Endothelial cell of umbilical vein (primary cell): Measurements from ENCODE around the gene CLDN1. TPM values are rescaled to one million over a fixed set of nuclear protein-coding genes. Genes with fewer than 3 reads are reported as not detected.

Experiments
- BruUV-seq: library from RNA; stranded (reverse); fragments of 400-500 nt; replicated peaks from 2 replicates; lab custom pipeline; 2021; lab: Mats Ljungman, UMichigan
- CTCF ChIA-PET: fragments of 300-600, 350-600 bp; sonication (Branson Sonifier 250); formaldehyde crosslinking; loops from one replicate; lab custom pipeline; 2021; ENCODE audit warnings: antibody characterized with exemption, inconsistent platforms; lab: Charles Lee
- POLR2A ChIA-PET: fragments of 300-600, 350-600 bp; sonication (Branson Sonifier 250); formaldehyde crosslinking; loops from one replicate; lab custom pipeline; 2021; ENCODE audit warnings: antibody characterized with exemption, inconsistent platforms; lab: Charles Lee
- DNase-seq: peaks from one replicate; pipeline ENCODE4 v3.0.0-alpha.2; 2011; ENCODE audit warnings: low read depth, low spot score
- FAIRE-seq: peaks from 2 replicates; lab custom pipeline; 2011; peaks lifted over from hg19 to GRCh38; lab: Jason Lieb, UNC
- H2AFZ ChIP-seq: 2 replicates; pipeline ENCODE4 v1.6.0; 2012; ENCODE audit warnings: low read depth, low read length, control low read depth, inconsistent platforms
- H3K27ac ChIP-seq: 2 replicates; pipeline ENCODE4 v1.5.1; 2011; ENCODE audit warnings: low read depth, mild to moderate bottlenecking, control low read depth, low read length, moderate library complexity; ENCODE audit not compliant: insufficient read depth
- H3K27me3 ChIP-seq, 2 experiments: 2 replicates each; pipeline versions ENCODE4 v1.6.0 to v1.6.1; 2011; ENCODE audit warnings: low read length in 2 of 2, mixed read lengths in 1 of 2; ENCODE audit not compliant: control insufficient read depth in 2 of 2, insufficient read depth in 2 of 2
- H3K36me3 ChIP-seq, 2 experiments: 2 replicates in 1 of 2; 3 replicates in 1 of 2; pipeline ENCODE4 v1.5.1; 2011; ENCODE audit warnings: low read length in 2 of 2, mild to moderate bottlenecking in 1 of 2, moderate library complexity in 1 of 2; ENCODE audit not compliant: control insufficient read depth in 2 of 2, insufficient read depth in 2 of 2; ENCODE audit errors: extremely low read depth in 1 of 2
- H3K4me1 ChIP-seq: 3 replicates; pipeline ENCODE4 v1.5.1; 2011; ENCODE audit warnings: mild to moderate bottlenecking, low read length; ENCODE audit not compliant: control insufficient read depth, insufficient read depth; ENCODE audit errors: extremely low read depth
- H3K4me2 ChIP-seq: 2 replicates; pipeline ENCODE4 v1.6.1; 2011; ENCODE audit warnings: low read length, control low read depth, mixed read lengths; ENCODE audit not compliant: insufficient read depth
- H3K4me3 ChIP-seq, 3 experiments: fragments of 200-600 bp in 1 of 3; sonication (generic), shearing (Covaris generic) in 1 of 3; replicated peaks in 1 of 3; 2 replicates each; pipeline ENCODE4 v1.5.1; 2011 to 2016; ENCODE audit warnings: control low read depth in 3 of 3, low read length in 3 of 3, mild to moderate bottlenecking in 2 of 3, inconsistent platforms in 1 of 3, low read depth in 1 of 3, moderate library complexity in 1 of 3; ENCODE audit not compliant: insufficient read depth in 1 of 3
- H3K79me2 ChIP-seq: 2 replicates; pipeline ENCODE4 v1.6.0; 2012; ENCODE audit warnings: low read length, inconsistent platforms; ENCODE audit not compliant: control insufficient read depth, insufficient read depth
- H3K9ac ChIP-seq: replicated peaks from 2 replicates; pipeline ENCODE3; 2011; ENCODE audit warnings: low read length, control low read depth; ENCODE audit not compliant: insufficient read depth; ENCODE audit errors: extremely low read depth
- H3K9me1 ChIP-seq: replicated peaks from 3 replicates; pipeline ENCODE4 v1.6.0; 2011; ENCODE audit warnings: mild to moderate bottlenecking, low read length; ENCODE audit not compliant: control insufficient read depth, insufficient read depth; ENCODE audit errors: extremely low read depth
- H3K9me3 ChIP-seq: replicated peaks from 2 replicates; pipeline ENCODE4 v1.5.1; 2012; ENCODE audit warnings: low read length, inconsistent platforms; ENCODE audit not compliant: control insufficient read depth, insufficient read depth
- H4K20me1 ChIP-seq: replicated peaks from 2 replicates; pipeline ENCODE3; 2011; ENCODE audit warnings: mild to moderate bottlenecking, low read length; ENCODE audit not compliant: control insufficient read depth, insufficient read depth; ENCODE audit errors: extremely low read depth
- CTCF ChIP-seq, 2 donors: IDR thresholded peaks; 1 replicate in 1 of 2; 2 replicates in 1 of 2; pipeline ENCODE4 v1.5.1; 2011; ENCODE audit warnings: low read length in 2 of 2, mild to moderate bottlenecking in 2 of 2, moderate library complexity in 2 of 2, control low read depth in 1 of 2, inconsistent platforms in 1 of 2, low read depth in 1 of 2; ENCODE audit not compliant: insufficient read depth in 1 of 2; ENCODE audit errors: extremely low read depth in 1 of 2
- EZH2 ChIP-seq: IDR thresholded peaks from 2 replicates; pipeline ENCODE4 v1.6.1; 2012; ENCODE audit warnings: borderline replicate concordance, low read depth, mild to moderate bottlenecking, moderate library complexity, low read length, inconsistent platforms; ENCODE audit not compliant: severe bottlenecking
- FOS ChIP-seq: IDR thresholded peaks from 2 replicates; pipeline ENCODE4 v1.6.1; 2011; ENCODE audit warnings: mild to moderate bottlenecking, low read length, moderate library complexity, borderline replicate concordance; ENCODE audit not compliant: insufficient read depth
- GATA2 ChIP-seq: IDR thresholded peaks from 2 replicates; pipeline ENCODE4 v1.7.0; 2011; ENCODE audit warnings: low read depth, mild to moderate bottlenecking, moderate library complexity, mixed read lengths, low read length; ENCODE audit not compliant: insufficient read length, insufficient read depth
- JUN ChIP-seq: IDR thresholded peaks from 2 replicates; pipeline ENCODE4 v1.6.1; 2011; ENCODE audit warnings: borderline replicate concordance, low read depth; ENCODE audit not compliant: insufficient read length, insufficient read depth
- MAX ChIP-seq: IDR thresholded peaks from 2 replicates; pipeline ENCODE4 v1.6.1; 2011; ENCODE audit not compliant: insufficient read depth, insufficient read length
- MYC ChIP-seq: IDR thresholded peaks from one replicate; pipeline ENCODE4 v1.6.1; 2011; ENCODE audit warnings: mild to moderate bottlenecking, low read depth, low read length
- POLR2A ChIP-seq: IDR thresholded peaks from 2 replicates; pipeline ENCODE4 v1.6.1; 2012; ENCODE audit warnings: low read depth, mild to moderate bottlenecking, control low read depth, low read length
- POLR2AphosphoS5 ChIP-seq: IDR thresholded peaks from 2 replicates; pipeline ENCODE4 v1.6.1; 2012; ENCODE audit warnings: low read depth, mild to moderate bottlenecking, control low read depth, low read length, moderate library complexity; ENCODE audit not compliant: insufficient read depth
- dilution Hi-C: fragments of 300-500 bp; cut with MboI; formaldehyde crosslinking; loops from one replicate; pipeline ENCODE4 v1.15.0; 2019; ENCODE audit warnings: low sequenced_read_pairs; ENCODE audit not compliant: extremely low pct_ligation_motif_present
- intact Hi-C: fragments of 100-400 bp; cut with micrococcal nuclease; formaldehyde crosslinking; loops from one replicate; pipeline ENCODE4 v1.10.0; 2022
- polyA plus RNA-seq, 4 experiments: library from polyadenylated mRNA; depleted of rRNA in 3 of 4; stranded (reverse) in 3 of 4; unstranded in 1 of 4; fragments of >200 nt; gene quantifications; 2 replicates each; pipeline versions ENCODE4 v1.2.1 to v1.2.3, GENCODE V29; 2011 to 2012; ENCODE audit warnings: missing spikeins in 1 of 4
- total RNA-seq: library from RNA; stranded (reverse); gene quantifications from 2 replicates; pipeline ENCODE4 v1.2.3, GENCODE V29; 2021

Gene CLDN1
- total and polyA plus RNA-seq, 2 donors (not counting 3 experiments of a cell fraction or from before 2014, with no cell fraction given): 0.27 to 0.32 TPM

- H4K20me1 ChIP-seq: no peaks in the 10 kb centered on the region
- DNase-seq (no peak), FAIRE-seq (no peak)
- ChIA-PET CTCF (interaction anchor here (1.0 to 2.9 kb wide), 4 partner anchors 20 to 55 kb away, joined by 3 to 9 read pairs (median 5); partner anchors contain the start of gene CLDN1), POLR2A (no interaction called here)
- dilution Hi-C loops (no loop called here), intact Hi-C loops (no loop called here)
- no peaks in the 10 kb centered on the region for H3K36me3 ChIP-seq
- H3K27ac ChIP-seq: no peak overlapping the region
- H2AFZ ChIP-seq: no peak overlapping the region
- no peaks in the 10 kb centered on the region for H3K9me3 ChIP-seq
- no peak overlapping the region for H3K9ac ChIP-seq
- TF ChIP-seq EZH2 (no peak), JUN (no peak), MAX (no peak), FOS (no peak), GATA2 (no peak), MYC (no peak), POLR2A (no peak), POLR2AphosphoS5 (no peak), CTCF (IDR thresholded peaks at IDR 0.05; ENCODE audit: extremely low read depth in 1 of 2, insufficient read depth in 1 of 2, low read depth in 1 of 2, low read length in 2 of 2) (no peak)
- no peak overlapping the region for H3K4me3 ChIP-seq
- no peaks in the 10 kb centered on the region for H3K9me1 ChIP-seq
- BruUV-seq: no TSS peak
- no peaks in the 10 kb centered on the region for H3K79me2 ChIP-seq
- H3K27me3 ChIP-seq: peaks cover 0 to 2% of the 10 kb centered on the region in 2 experiments
- no peak overlapping the region for H3K4me2 ChIP-seq
- H3K4me1 ChIP-seq: no peaks in the 10 kb centered on the region
Measured at GRCh38 chr3:190279690-190280089, 42.6 kb downstream of the CLDN1 start.
